SK-N-MC (cell line): ENCODE results near the gene USP14.

Experiments
- DNase-seq: peaks from one replicate; pipeline ENCODE4 v3.0.0-alpha.2; 2011; ENCODE audit warnings: low read depth, low spot score
- H3K27ac ChIP-seq: fragments of 200-600 bp; sonication (generic); 2 replicates; pipeline ENCODE4 v1.5.1; 2016; ENCODE audit warnings: mixed run types
- H3K36me3 ChIP-seq: fragments of 200-600 bp; sonication (generic); 2 replicates; pipeline ENCODE4 v1.6.1; 2017; ENCODE audit warnings: antibody characterized with exemption, low read length, mixed read lengths; ENCODE audit not compliant: insufficient read depth
- H3K4me3 ChIP-seq: fragments of 200-600 bp; sonication (generic); 2 replicates; pipeline ENCODE4 v1.5.1; 2016
- H3K9ac ChIP-seq: fragments of 200-600 bp; sonication (generic); 2 replicates; pipeline ENCODE4 v1.8.0; 2017; ENCODE audit warnings: mixed run types, mixed read lengths; ENCODE audit not compliant: insufficient read length
- H3K9me3 ChIP-seq: fragments of 200-600 bp; sonication (generic); 2 replicates; pipeline ENCODE4 v1.6.1; 2017; ENCODE audit warnings: low read depth, mild to moderate bottlenecking, antibody characterized with exemption, low read length, moderate library complexity, mixed read lengths
- EZH2 ChIP-seq: fragments of 200-600 bp; sonication (generic); IDR thresholded peaks from one replicate; pipeline ENCODE4 v1.6.1; 2017; ENCODE audit warnings: antibody characterized with exemption
- FOXP2 ChIP-seq: optimal IDR thresholded peaks from 2 replicates; pipeline ENCODE3; 2011; ENCODE audit warnings: mild to moderate bottlenecking, moderate library complexity; ENCODE audit not compliant: insufficient read depth; ENCODE audit errors: extremely low read length, control extremely low read depth
- POLR2AphosphoS5 ChIP-seq: IDR thresholded peaks from 2 replicates; pipeline ENCODE4 v1.6.1; 2012; ENCODE audit warnings: mild to moderate bottlenecking, low read depth, low read length, borderline replicate concordance

Gene USP14

DNA sequence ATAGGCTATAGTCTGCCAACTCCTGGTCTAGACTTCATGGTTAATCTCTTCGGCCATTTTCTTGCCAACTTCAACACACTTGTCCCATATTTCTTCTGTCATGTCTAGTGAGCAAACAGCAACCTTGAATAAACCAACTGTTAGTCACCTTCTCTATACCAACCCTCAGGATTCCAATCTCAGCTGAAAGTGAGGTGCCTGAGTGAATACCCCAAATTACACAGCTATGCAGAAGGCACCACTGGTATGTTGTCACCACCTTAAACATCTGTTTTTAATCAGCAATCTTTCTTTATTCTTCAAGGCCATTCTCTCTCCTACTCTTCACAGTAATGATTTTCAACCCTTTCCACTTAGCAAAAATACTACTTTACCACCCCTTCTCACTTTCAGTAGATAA, 70.2 kb downstream of the USP14 start:
- TF ChIP-seq FOXP2 (no peak), EZH2 (no peak), POLR2AphosphoS5 (no peak)
- H3K4me3 ChIP-seq, result no peak overlapping the region
- no peaks in the 10 kb centered on the region for H3K9me3 ChIP-seq
- H3K36me3 ChIP-seq, result peaks cover 38% of the 10 kb centered on the region
- 0 out of 2 replicates have a peak overlapping the region, but pooled peaks have one; percentile 3 for H3K27ac ChIP-seq
- H3K9ac ChIP-seq, result no peak overlapping the region
- no peak for DNase-seq

DNA sequence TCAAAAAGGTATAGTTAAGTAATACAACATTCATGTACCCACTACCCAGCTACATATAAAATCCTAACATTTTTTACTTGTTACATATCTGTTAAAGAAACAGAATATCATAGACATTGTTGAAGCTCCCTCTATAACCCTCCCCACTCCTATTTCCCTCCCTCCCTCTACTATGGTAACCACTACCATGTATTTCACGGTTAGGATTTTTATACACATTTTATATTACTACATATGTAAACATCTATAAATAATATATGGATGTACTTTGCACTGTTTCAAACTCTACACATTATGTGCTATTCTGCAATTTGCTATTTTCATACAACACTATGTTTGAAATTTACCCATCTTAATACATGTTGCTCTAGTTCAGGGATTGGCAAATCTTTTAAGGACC, 73.2 kb downstream of the USP14 start:
- Histone ChIP-seq H3K9ac (no peak overlapping the region), H3K36me3 (peaks cover 18% of the 10 kb centered on the region), H3K4me3 (no peak overlapping the region), H3K27ac (no peak overlapping the region), H3K9me3 (no peaks in the 10 kb centered on the region)
- TF ChIP-seq POLR2AphosphoS5 (no peak), EZH2 (no peak), FOXP2 (no peak)
- no peak for DNase-seq

DNA sequence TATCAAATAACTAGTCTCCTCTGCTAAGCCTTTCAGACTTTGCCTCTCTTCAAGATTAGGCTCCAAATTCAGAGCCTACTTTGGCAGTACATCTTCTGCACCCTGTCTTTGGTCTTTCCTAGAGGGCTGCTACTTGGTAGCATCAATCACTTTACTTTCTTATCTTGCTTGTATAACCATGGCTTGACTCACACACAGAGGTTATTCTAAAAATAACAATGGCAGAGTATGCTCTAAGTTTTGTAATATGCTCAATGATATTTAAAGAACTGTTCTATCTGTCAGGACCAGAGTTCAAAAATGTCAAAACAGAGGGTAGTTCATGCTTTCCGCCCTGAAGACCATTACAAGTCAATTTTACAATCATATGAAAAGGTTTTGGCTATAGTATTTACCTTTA, 81.8 kb downstream of the USP14 start:
- Histone ChIP-seq H3K36me3 (peaks cover 53% of the 10 kb centered on the region), H3K9ac (no peak overlapping the region), H3K27ac (no peak overlapping the region), H3K9me3 (no peaks in the 10 kb centered on the region), H3K4me3 (no peak overlapping the region)
- DNase-seq, result no peak
- TF ChIP-seq FOXP2, result no peak
- no peak for TF ChIP-seq EZH2
- TF ChIP-seq POLR2AphosphoS5, result no peak

DNA sequence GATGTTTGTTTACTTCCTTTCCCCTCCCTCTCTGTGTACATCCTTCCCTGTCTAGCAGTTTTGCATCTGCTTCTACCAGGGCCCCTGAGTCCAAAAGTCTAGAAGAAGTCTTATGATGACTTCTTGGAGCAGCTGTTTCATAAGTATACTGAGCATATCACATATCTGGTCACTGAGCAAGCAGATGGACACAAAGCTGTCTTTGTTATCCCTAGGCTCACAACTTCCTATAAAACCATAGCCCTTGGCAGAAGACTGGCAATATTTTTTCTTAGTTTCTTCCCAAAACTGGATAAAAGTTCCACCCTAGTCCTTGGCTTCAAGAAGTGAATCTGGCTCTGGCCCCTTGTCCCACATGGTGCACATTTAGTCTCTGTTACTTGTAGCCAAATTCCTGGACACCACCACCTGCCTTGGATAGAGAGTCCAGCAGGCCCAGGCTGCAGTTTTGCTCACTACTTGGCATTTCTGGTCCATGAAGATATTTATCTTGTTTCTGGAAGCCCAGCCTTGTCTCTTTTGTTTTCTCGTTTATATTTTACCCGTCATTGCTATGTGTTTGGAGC, 87.0 kb downstream of the USP14 start:
- TF ChIP-seq POLR2AphosphoS5, result no peak
- no peak for TF ChIP-seq FOXP2
- H3K27ac ChIP-seq, result no peak overlapping the region
- no peak for DNase-seq
- H3K36me3 ChIP-seq, result peaks cover 77% of the 10 kb centered on the region
- H3K4me3 ChIP-seq, result no peak overlapping the region
- no peak overlapping the region for H3K9ac ChIP-seq
- H3K9me3 ChIP-seq, result no peaks in the 10 kb centered on the region

DNA sequence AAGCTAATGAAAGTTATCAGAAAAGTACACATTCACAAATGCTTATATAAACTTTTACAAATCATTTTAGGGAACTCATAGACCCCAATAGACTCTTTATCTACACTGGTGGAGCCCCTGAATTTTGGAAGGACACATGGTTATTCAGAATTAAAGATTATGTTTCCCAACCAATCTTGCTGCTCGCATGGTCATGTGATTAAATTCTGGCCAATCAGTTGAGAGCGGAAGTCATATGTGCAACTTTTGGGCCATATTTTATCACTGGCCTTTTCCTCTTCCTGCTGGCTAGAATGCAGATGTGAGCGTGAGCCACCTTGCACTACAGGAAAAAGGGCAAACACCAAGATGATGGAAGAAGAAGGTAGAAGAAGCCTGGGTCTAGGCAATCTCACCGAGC, 89.7 kb downstream of the USP14 start:
- H3K36me3 ChIP-seq, result peaks cover 79% of the 10 kb centered on the region
- no peak for DNase-seq
- H3K4me3 ChIP-seq, result no peak overlapping the region
- TF ChIP-seq EZH2 (no peak), FOXP2 (no peak), POLR2AphosphoS5 (no peak)
- H3K9ac ChIP-seq, result no peak overlapping the region
- no peaks in the 10 kb centered on the region for H3K9me3 ChIP-seq
- H3K27ac ChIP-seq, result no peak overlapping the region

DNA sequence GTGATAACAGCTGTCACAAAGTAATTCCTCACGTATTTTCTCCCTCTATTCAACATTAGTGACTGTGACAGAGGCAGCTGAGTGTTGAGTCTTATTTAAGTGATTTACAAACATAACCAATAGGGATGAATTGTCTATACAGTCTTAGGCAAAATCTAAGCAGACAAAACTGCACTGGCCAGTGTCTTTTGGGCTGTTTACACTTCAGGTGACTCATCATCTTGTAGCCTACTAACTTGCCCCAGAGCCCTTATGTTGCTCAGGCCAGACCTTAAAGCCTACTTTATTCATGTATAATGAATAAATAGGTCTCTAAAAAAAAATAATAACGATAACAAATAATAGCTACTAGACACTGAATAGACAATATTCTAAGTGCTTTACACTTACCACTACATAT, 92.3 kb downstream of the USP14 start:
- no peak overlapping the region for H3K9ac ChIP-seq
- peaks cover 79% of the 10 kb centered on the region for H3K36me3 ChIP-seq
- H3K27ac ChIP-seq, result no peak overlapping the region
- no peaks in the 10 kb centered on the region for H3K9me3 ChIP-seq
- DNase-seq, result no peak
- TF ChIP-seq POLR2AphosphoS5, result no peak
- no peak overlapping the region for H3K4me3 ChIP-seq

DNA sequence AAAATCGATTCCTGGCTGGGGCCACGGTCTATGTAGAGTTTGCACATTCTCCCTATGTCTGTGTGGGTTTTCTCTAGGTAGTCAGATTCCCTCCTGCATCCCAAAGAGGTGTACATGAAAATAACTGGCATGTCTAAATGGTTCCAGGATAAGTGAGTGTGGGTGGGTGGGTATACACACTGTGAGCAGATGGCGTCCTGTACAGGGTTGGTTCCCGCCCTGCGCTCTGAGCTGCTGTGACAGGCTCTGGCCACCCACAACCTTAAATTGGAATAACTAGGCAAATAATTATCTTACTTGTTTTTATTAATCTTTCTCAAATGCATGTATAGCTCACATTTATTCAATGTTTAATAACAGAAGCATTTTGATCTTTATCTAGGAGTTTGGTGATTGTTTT, 93.2 kb downstream of the USP14 start:
- TF ChIP-seq FOXP2, result no peak
- no peak for TF ChIP-seq POLR2AphosphoS5
- no peak for TF ChIP-seq EZH2
- Histone ChIP-seq H3K9me3 (no peaks in the 10 kb centered on the region), H3K9ac (no peak overlapping the region), H3K36me3 (peaks cover 80% of the 10 kb centered on the region), H3K27ac (no peak overlapping the region), H3K4me3 (no peak overlapping the region)
- DNase-seq, result no peak

DNA sequence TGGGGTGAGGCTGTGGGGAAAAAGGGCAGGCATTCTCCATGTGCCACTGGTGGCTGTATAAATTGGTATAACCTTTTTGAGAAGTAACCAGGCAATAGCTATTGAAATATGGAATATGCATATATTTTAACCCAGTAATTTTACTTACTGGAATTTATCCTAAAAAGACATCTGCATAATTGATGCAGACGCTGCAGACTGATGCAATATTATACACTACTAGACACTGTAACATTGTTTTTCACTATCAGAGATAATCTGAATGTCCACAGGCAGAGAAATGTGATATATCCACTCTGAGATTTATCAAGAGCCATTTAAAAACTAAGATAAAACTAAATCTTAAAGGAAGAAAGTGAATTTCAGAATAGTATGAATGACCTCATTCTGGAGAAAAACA, 94.8 kb downstream of the USP14 start:
- Histone ChIP-seq H3K9me3 (no peaks in the 10 kb centered on the region), H3K4me3 (no peak overlapping the region), H3K27ac (no peak overlapping the region), H3K9ac (no peak overlapping the region), H3K36me3 (peaks cover 80% of the 10 kb centered on the region)
- TF ChIP-seq POLR2AphosphoS5, result no peak
- TF ChIP-seq EZH2, result no peak
- no peak for TF ChIP-seq FOXP2
- DNase-seq, result no peak

DNA sequence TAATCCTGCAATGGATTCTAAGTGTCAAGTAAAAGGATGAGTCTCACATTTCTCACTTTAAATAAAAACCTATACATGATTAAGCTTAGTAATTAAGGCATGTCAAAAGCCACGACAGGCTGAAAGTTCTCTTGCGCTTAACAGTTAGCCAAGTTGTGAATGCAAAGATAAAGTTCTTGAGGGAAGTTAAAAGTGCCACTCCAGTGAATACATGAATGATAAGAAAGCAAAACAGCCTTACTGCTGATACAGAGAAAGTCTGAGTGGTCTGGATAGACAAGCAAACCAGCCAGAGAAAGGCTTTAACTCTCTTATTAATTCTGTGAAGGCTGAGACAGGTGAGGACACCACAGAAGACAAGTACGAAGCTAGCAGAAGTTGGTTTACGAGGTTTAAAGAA, 96.8 kb downstream of the USP14 start:
- no peak overlapping the region for H3K4me3 ChIP-seq
- no peak overlapping the region for H3K9ac ChIP-seq
- TF ChIP-seq EZH2 (no peak), FOXP2 (no peak), POLR2AphosphoS5 (no peak)
- peaks cover 90% of the 10 kb centered on the region for H3K36me3 ChIP-seq
- no peaks in the 10 kb centered on the region for H3K9me3 ChIP-seq
- no peak for DNase-seq
- no peak overlapping the region for H3K27ac ChIP-seq

DNA sequence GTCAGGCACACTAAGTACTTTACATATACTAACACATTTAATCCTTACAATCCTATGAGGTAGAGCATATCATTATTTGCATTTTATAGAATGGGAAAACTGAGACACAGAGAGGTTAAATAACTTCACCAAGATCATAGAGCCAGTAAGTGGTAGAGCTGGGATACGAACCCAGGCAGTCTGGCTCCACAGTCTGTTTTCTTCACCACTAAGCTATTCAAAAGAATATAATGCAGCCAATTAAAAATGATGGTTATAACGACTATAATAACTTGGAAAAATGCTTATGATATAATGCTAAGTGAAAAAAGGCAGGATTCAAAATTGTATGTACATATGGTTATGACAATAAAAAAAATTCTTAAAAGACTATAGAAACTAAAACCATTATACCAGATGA, 102.2 kb downstream of the USP14 start:
- no peak for DNase-seq
- H3K9me3 ChIP-seq, result no peaks in the 10 kb centered on the region
- peaks cover 95% of the 10 kb centered on the region for H3K36me3 ChIP-seq
- TF ChIP-seq FOXP2 (no peak), EZH2 (no peak), POLR2AphosphoS5 (no peak)
- peak overlapping the region; percentile 78 for H3K27ac ChIP-seq
- no peak overlapping the region for H3K9ac ChIP-seq
- H3K4me3 ChIP-seq, result peak overlapping the region; percentile 41
